T-helper 17 cell (primary cell): Measurements from ENCODE around the gene PLOD2. TPM values are rescaled to one million over a fixed set of nuclear protein-coding genes. Genes with fewer than 3 reads are reported as not detected.

Experiments
- ATAC-seq: fragments of 150-1000 bp; cut with Tn5 transposase; 2 replicates; pipeline ENCODE4 v1.10.0; 2021; ENCODE audit warnings: mild to moderate bottlenecking, moderate library complexity
- DNase-seq, 3 donors: peaks; one replicate each; pipeline versions ENCODE4 v3.0.0 to v3.0.0-alpha.2; 2020 to 2021
- H3K9me3 ChIP-seq: one replicate; pipeline ENCODE4 v1.7.0; 2013; ENCODE audit warnings: low read length, mild to moderate bottlenecking; ENCODE audit not compliant: control insufficient read depth, poor library complexity, severe bottlenecking
- H3K27ac Mint-ChIP-seq: one replicate; pipeline ENCODE4 v1.8.0; 2022; ENCODE audit warnings: mild to moderate bottlenecking, moderate library complexity, mixed read lengths
- H3K27me3 Mint-ChIP-seq: one replicate; pipeline ENCODE4 v1.8.0; 2022; ENCODE audit warnings: mixed read lengths
- H3K36me3 Mint-ChIP-seq: one replicate; pipeline ENCODE4 v1.8.0; 2022; ENCODE audit warnings: low read depth, mixed read lengths
- H3K4me1 Mint-ChIP-seq: one replicate; pipeline ENCODE4 v1.8.0; 2022; ENCODE audit warnings: mild to moderate bottlenecking, mixed read lengths
- H3K4me3 Mint-ChIP-seq: one replicate; pipeline ENCODE4 v1.8.0; 2022; ENCODE audit warnings: mild to moderate bottlenecking, moderate library complexity, mixed read lengths
- total RNA-seq, 4 donors: library from RNA in 2 of 4; stranded (reverse) in 2 of 4; gene quantifications; one replicate each; pipeline ENCODE4 v1.2.3 and lab custom pipeline; 2022 to 2026

PLOD2 gene
- total RNA-seq, 2 donors from 2014 or later, result 0.17 to 1.9 TPM

DNA sequence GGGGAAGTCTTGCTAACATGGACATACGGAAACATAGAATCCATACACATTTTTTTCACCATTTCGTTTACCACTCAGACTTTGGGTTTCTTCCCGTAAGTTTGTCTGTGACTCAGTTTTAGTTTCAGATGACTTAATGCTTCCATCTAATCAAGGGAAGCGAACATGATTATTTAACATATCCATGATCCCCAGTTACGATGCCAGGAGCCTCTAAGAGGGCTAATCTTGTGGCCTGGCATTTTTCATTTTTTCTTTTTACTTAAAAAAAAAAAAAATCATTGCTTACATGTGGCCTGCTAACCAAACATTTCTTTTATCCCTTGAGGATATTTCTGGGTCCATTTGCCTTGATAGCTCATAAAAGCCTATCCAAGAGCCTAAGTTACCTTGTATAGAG is 20.2 kb upstream of the PLOD2 start:
- Mint-ChIP-seq H3K4me3 (no peak overlapping the region), H3K4me1 (no peaks in the 10 kb centered on the region), H3K27me3 (peaks cover 10% of the 10 kb centered on the region), H3K27ac (no peak overlapping the region), H3K36me3 (no peaks in the 10 kb centered on the region)
- H3K9me3 ChIP-seq, result no peaks in the 10 kb centered on the region
- ATAC-seq (no peak), DNase-seq (no peak)

DNA sequence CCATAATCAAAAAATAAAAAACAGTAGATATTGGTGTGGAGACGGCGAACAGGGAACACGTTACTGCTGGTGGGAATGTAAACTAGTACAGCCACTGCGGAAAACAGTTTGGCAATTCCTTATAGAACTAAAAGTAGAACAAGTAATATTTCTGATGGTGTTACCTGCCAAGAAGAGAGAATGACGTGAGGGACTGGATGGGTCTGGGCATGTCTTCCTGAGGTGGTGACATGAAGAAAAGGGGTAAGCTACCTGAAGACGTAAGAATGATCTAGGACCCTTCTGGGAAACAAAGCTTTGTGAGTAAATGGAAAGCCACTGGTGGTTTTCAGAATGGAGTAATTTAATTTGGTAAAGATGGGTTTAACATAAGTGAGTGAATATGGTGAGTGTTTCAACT is 19.4 kb upstream of the PLOD2 start:
- ATAC-seq (no peak), DNase-seq (no peak)
- Mint-ChIP-seq H3K4me1 (no peaks in the 10 kb centered on the region), H3K36me3 (peaks cover 3% of the 10 kb centered on the region), H3K27ac (no peak overlapping the region), H3K4me3 (no peak overlapping the region), H3K27me3 (peaks cover 10% of the 10 kb centered on the region)
- H3K9me3 ChIP-seq, result no peaks in the 10 kb centered on the region

DNA sequence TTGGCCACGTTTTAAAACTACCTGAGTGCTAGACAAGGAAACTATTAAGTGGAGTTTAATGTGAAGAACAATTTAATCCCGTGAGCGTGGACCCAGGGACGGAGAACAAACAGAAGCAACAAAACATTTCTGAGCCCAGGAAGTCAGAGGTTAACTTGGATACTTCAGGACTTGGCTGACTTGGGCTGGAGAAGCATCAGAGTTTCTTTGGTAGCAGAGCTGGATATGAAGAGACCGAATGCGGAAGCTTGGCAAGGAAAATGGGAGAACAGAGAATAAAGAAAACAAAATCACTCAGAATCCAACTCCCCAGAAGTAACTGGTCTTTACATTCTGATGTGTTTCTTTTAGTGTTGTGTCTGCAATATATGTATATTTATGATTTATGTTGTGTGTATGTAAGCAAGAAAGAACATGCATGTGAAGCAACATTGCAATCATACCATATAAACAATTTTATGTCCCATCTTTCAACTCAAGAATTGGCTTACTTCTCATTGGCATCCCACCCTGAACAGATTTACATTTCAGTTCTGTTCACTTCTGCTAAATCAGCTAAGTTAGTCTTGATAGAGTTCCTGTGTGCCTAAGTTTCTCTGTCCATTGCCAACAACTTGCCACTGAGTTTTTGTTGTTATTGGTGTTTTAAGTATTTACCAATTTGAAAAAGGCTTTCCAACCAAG is 17.2 kb upstream of the PLOD2 start:
- peaks cover 3% of the 10 kb centered on the region for H3K36me3 Mint-ChIP-seq
- no peaks in the 10 kb centered on the region for H3K9me3 ChIP-seq
- peaks cover 7% of the 10 kb centered on the region for H3K27me3 Mint-ChIP-seq
- no peak for DNase-seq
- no peak for ATAC-seq
- no peak overlapping the region for H3K4me3 Mint-ChIP-seq
- no peak overlapping the region for H3K27ac Mint-ChIP-seq
- H3K4me1 Mint-ChIP-seq, result no peaks in the 10 kb centered on the region

- H3K27ac Mint-ChIP-seq, result no peak overlapping the region
- no peaks in the 10 kb centered on the region for H3K9me3 ChIP-seq
- H3K4me3 Mint-ChIP-seq, result no peak overlapping the region
Measured at GRCh38 chr3:146177519-146177918, 16.5 kb upstream of the PLOD2 start.

GRCh38 chr3:146177072-146177471 is 16.1 kb upstream of the PLOD2 start:
- ATAC-seq (no peak), DNase-seq (no peak)
- no peak overlapping the region for H3K27ac Mint-ChIP-seq
- peaks cover 5% of the 10 kb centered on the region for H3K36me3 Mint-ChIP-seq
- H3K9me3 ChIP-seq, result no peaks in the 10 kb centered on the region
- no peaks in the 10 kb centered on the region for H3K4me1 Mint-ChIP-seq
- H3K4me3 Mint-ChIP-seq, result no peak overlapping the region
- peaks cover 12% of the 10 kb centered on the region for H3K27me3 Mint-ChIP-seq

More at GRCh38 chr3:146177519-146177918, 16.5 kb upstream of the PLOD2 start:
- Mint-ChIP-seq H3K36me3 (peaks cover 5% of the 10 kb centered on the region), H3K27me3 (peaks cover 12% of the 10 kb centered on the region), H3K4me1 (no peaks in the 10 kb centered on the region)
- no peak for DNase-seq
- no peak for ATAC-seq

- DNase-seq (no peak), ATAC-seq (no peak)
- no peaks in the 10 kb centered on the region for H3K9me3 ChIP-seq
- H3K27me3 Mint-ChIP-seq, result peaks cover 15% of the 10 kb centered on the region
- H3K36me3 Mint-ChIP-seq, result peaks cover 5% of the 10 kb centered on the region
- no peak overlapping the region for H3K4me3 Mint-ChIP-seq
- H3K4me1 Mint-ChIP-seq, result no peaks in the 10 kb centered on the region
- H3K27ac Mint-ChIP-seq, result no peak overlapping the region
Measured at GRCh38 chr3:146172586-146172985, 11.6 kb upstream of the PLOD2 start.

GRCh38 chr3:146170591-146170990 is 9.6 kb upstream of the PLOD2 start:
- Mint-ChIP-seq H3K27ac (no peak overlapping the region), H3K27me3 (peaks cover 15% of the 10 kb centered on the region), H3K36me3 (peaks cover 3% of the 10 kb centered on the region), H3K4me3 (no peak overlapping the region), H3K4me1 (no peaks in the 10 kb centered on the region)
- H3K9me3 ChIP-seq, result no peaks in the 10 kb centered on the region
- ATAC-seq (no peak), DNase-seq (no peak)

DNA sequence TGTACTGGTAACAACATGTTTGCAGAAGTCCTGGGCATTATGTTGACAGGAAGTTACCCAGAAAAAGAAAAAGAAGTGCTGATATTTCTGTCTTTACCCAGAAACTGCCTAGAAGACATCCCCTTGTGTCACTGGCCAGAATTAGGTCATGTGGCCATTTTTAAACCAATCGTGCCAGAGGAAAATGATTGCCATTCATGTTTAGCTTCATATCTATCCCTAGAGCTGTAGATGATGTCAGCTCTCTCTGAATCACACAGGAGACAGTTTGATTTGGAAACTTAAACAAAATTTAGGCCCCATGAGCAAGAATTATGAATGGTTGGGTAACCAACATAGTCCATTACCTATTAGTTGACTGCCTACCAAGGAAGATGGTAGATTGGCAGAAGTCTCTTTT is 8.9 kb upstream of the PLOD2 start:
- ATAC-seq (no peak), DNase-seq (no peak)
- H3K4me1 Mint-ChIP-seq, result no peaks in the 10 kb centered on the region
- peaks cover 21% of the 10 kb centered on the region for H3K27me3 Mint-ChIP-seq
- H3K27ac Mint-ChIP-seq, result no peak overlapping the region
- no peaks in the 10 kb centered on the region for H3K9me3 ChIP-seq
- H3K4me3 Mint-ChIP-seq, result no peak overlapping the region
- H3K36me3 Mint-ChIP-seq, result peaks cover 2% of the 10 kb centered on the region

DNA sequence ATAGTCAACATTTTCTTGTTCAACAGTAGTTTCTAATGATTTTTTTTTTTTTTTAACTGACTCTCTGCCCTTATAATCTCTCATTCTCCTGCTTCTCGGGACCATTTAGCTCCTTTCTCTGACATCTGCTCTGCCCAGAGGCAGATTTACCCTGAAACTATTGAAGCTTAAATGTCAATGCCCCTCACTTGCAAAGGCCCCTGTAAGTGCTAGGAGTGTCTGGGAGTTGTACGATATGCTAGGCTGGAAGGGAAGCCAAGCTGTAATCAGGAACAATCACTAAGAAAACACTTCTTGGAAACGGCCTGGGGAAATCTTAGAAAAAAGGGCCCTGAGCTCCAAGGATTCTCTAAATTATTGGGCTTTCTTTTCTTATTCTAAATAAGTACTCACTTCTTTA is 5.8 kb upstream of the PLOD2 start:
- no peak for ATAC-seq
- no peak for DNase-seq
- Mint-ChIP-seq H3K36me3 (peaks cover 3% of the 10 kb centered on the region), H3K27ac (no peak overlapping the region), H3K27me3 (peaks cover 32% of the 10 kb centered on the region), H3K4me3 (no peak overlapping the region), H3K4me1 (no peaks in the 10 kb centered on the region)
- no peaks in the 10 kb centered on the region for H3K9me3 ChIP-seq

DNA sequence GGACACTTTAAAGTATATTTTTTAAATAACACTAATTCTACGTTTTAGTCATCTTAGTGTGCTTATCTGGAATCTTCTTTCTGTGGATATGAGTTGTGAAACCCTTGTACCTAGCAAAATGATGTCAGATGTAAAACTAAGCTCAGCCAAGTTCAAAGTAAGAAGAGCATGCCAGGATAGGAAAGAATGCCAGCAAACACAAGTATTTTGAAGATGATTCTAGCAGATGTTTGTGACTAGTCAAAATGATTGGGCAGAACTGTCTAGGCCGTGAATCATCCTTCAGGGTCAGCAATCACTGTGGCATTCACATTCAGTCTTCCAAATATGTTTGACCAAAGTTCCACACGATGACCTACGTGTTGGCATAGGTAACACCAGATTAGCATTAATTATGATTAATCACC is 5.4 kb upstream of the PLOD2 start:
- no peak overlapping the region for H3K4me3 Mint-ChIP-seq
- no peaks in the 10 kb centered on the region for H3K4me1 Mint-ChIP-seq
- H3K36me3 Mint-ChIP-seq, result peaks cover 3% of the 10 kb centered on the region
- no peak overlapping the region for H3K27ac Mint-ChIP-seq
- DNase-seq (no peak), ATAC-seq (no peak)
- H3K9me3 ChIP-seq, result no peaks in the 10 kb centered on the region
- H3K27me3 Mint-ChIP-seq, result peaks cover 36% of the 10 kb centered on the region

- Mint-ChIP-seq H3K4me1 (no peaks in the 10 kb centered on the region), H3K4me3 (no peak overlapping the region), H3K36me3 (peaks cover 3% of the 10 kb centered on the region), H3K27me3 (peaks cover 38% of the 10 kb centered on the region), H3K27ac (no peak overlapping the region)
- DNase-seq (no peak), ATAC-seq (no peak)
- H3K9me3 ChIP-seq, result no peaks in the 10 kb centered on the region
Measured at GRCh38 chr3:146165877-146166276, 4.9 kb upstream of the PLOD2 start.

GRCh38 chr3:146164971-146165769 is 4.2 kb upstream of the PLOD2 start:
- no peaks in the 10 kb centered on the region for H3K9me3 ChIP-seq
- Mint-ChIP-seq H3K4me3 (no peak overlapping the region), H3K4me1 (peaks cover 2% of the 10 kb centered on the region), H3K27me3 (peaks cover 41% of the 10 kb centered on the region), H3K36me3 (peaks cover 3% of the 10 kb centered on the region), H3K27ac (no peak overlapping the region)
- no peak for ATAC-seq
- no peak for DNase-seq

GRCh38 chr3:146164506-146164905 is 3.5 kb upstream of the PLOD2 start:
- Mint-ChIP-seq H3K4me3 (no peak overlapping the region), H3K36me3 (peaks cover 3% of the 10 kb centered on the region), H3K4me1 (peaks cover 6% of the 10 kb centered on the region), H3K27me3 (peaks cover 41% of the 10 kb centered on the region), H3K27ac (no peak overlapping the region)
- ATAC-seq (no peak), DNase-seq (no peak)
- no peaks in the 10 kb centered on the region for H3K9me3 ChIP-seq

- Mint-ChIP-seq H3K27me3 (peaks cover 45% of the 10 kb centered on the region), H3K27ac (no peak overlapping the region), H3K36me3 (peaks cover 3% of the 10 kb centered on the region), H3K4me1 (peaks cover 6% of the 10 kb centered on the region), H3K4me3 (no peak overlapping the region)
- H3K9me3 ChIP-seq, result no peaks in the 10 kb centered on the region
- DNase-seq (no peak), ATAC-seq (no peak)
Measured at GRCh38 chr3:146164071-146164470, 3.1 kb upstream of the PLOD2 start.
